HEK293T (cell line): ENCODE data around the gene OR7A10.
"Not testable (repeated sequence)": the region's sequence is repeated elsewhere in the genome, so short reads cannot be mapped to it uniquely, and the experiment has no call there.

Experiments
- CTCF ChIA-PET: fragments of 350-600 bp; formaldehyde crosslinking; extraction: SDS; loops from one replicate; lab custom pipeline; 2021; ENCODE audit warnings: antibody characterized with exemption, inconsistent platforms; lab: Yijun Ruan, JAX
- POLR2A ChIA-PET: fragments of 350-600 bp; formaldehyde crosslinking; extraction: SDS; loops from one replicate; lab custom pipeline; 2020; ENCODE audit warnings: antibody characterized with exemption, inconsistent platforms; lab: Yijun Ruan, JAX
- DNase-seq: peaks from one replicate; pipeline ENCODE4 v3.0.0; 2012; ENCODE audit warnings: mixed read lengths; ENCODE audit errors: extremely low spot score
- ARNT ChIP-seq: fragments of 450-650 bp; IDR thresholded peaks from 2 replicates; pipeline ENCODE4 v1.6.1; 2017; ENCODE audit warnings: mild to moderate bottlenecking
- BHLHE40 ChIP-seq: fragments of 450-650 bp; IDR thresholded peaks from 2 replicates; pipeline ENCODE4 v1.6.1; 2016; ENCODE audit warnings: mild to moderate bottlenecking, moderate library complexity, borderline replicate concordance
- CTBP1 ChIP-seq: fragments of 450-650 bp; IDR thresholded peaks from 2 replicates; pipeline ENCODE4 v1.6.1; 2016; ENCODE audit warnings: borderline replicate concordance
- ELF4 ChIP-seq: fragments of 450-650 bp; IDR thresholded peaks from 2 replicates; pipeline ENCODE4 v1.6.1; 2017; ENCODE audit warnings: antibody characterized with exemption
- FOXA1 ChIP-seq: fragments of 450-650 bp; IDR thresholded peaks from 2 replicates; pipeline ENCODE4 v1.6.1; 2016; ENCODE audit warnings: mild to moderate bottlenecking
- FOXK2 ChIP-seq: fragments of 450-650 bp; IDR thresholded peaks from 2 replicates; pipeline ENCODE4 v1.6.1; 2016; ENCODE audit warnings: mild to moderate bottlenecking
- FOXM1 ChIP-seq: fragments of 450-650 bp; IDR thresholded peaks from 2 replicates; pipeline ENCODE4 v1.6.1; 2017; ENCODE audit warnings: mild to moderate bottlenecking, borderline replicate concordance
- HDGF ChIP-seq: fragments of 450-650 bp; IDR thresholded peaks from 2 replicates; pipeline ENCODE4 v1.6.1; 2017; ENCODE audit warnings: antibody characterized with exemption, borderline replicate concordance
- L3MBTL2 ChIP-seq: fragments of 450-650 bp; conservative IDR thresholded peaks from 2 replicates; pipeline ENCODE4 v1.6.1; 2016; ENCODE audit warnings: mild to moderate bottlenecking
- LEF1 ChIP-seq: fragments of 450-650 bp; IDR thresholded peaks from 2 replicates; pipeline ENCODE4 v1.6.1; 2017; ENCODE audit warnings: mild to moderate bottlenecking, borderline replicate concordance
- NFRKB ChIP-seq: fragments of 450-650 bp; IDR thresholded peaks from 2 replicates; pipeline ENCODE4 v1.6.1; 2016; ENCODE audit warnings: mild to moderate bottlenecking, moderate library complexity
- PKNOX1 ChIP-seq: fragments of 450-650 bp; IDR thresholded peaks from 2 replicates; pipeline ENCODE4 v1.6.1; 2016
- SP1 ChIP-seq: fragments of 450-650 bp; IDR thresholded peaks from 2 replicates; pipeline ENCODE4 v1.6.1; 2017
- SUZ12 ChIP-seq: fragments of 450-650 bp; IDR thresholded peaks from 2 replicates; pipeline ENCODE4 v1.6.1; 2016; ENCODE audit warnings: mild to moderate bottlenecking
- TARDBP ChIP-seq: fragments of 450-650 bp; IDR thresholded peaks from 2 replicates; pipeline ENCODE4 v1.6.1; 2016
- ZNF384 ChIP-seq: fragments of 450-650 bp; IDR thresholded peaks from 2 replicates; pipeline ENCODE4 v1.6.1; 2016

Gene OR7A10

GRCh38 chr19:14809272-14810057 is 39.3 kb downstream of the OR7A10 start:
- POLR2A ChIA-PET = no interaction called here
- CTCF ChIA-PET = no interaction called here
- TF ChIP-seq ELF4 = no peak
- TF ChIP-seq NFRKB = no peak
- no peak for TF ChIP-seq PKNOX1
- TF ChIP-seq HDGF = no peak
- no peak for TF ChIP-seq SP1
- no peak for TF ChIP-seq L3MBTL2
- TF ChIP-seq FOXA1 = no peak
- no peak for TF ChIP-seq ZNF384
- no peak for DNase-seq

DNA sequence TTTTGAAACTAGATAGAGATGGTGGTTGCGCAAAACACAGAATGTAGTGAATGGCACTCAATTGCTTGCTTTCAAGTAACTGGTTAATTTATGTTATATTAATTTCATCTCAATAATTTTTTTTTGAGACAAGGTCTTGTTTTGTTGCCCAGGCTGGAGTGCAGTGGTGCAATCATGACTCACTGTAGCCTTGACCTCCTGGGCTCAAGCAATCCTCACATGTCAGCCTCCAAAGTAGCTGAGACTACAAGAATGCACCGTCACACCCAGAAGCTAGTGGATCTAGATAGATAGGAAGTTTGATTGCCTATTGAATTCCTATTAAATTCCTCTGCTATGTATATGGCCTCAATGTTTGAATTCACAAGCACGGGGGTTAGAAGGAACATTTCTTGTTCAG is 44.0 kb downstream of the OR7A10 start:
- POLR2A ChIA-PET = no interaction called here
- TF ChIP-seq NFRKB = no peak
- TF ChIP-seq ELF4 = no peak
- no peak for TF ChIP-seq ARNT
- no peak for TF ChIP-seq CTBP1
- TF ChIP-seq TARDBP = no peak
- no peak for TF ChIP-seq LEF1
- no peak for TF ChIP-seq BHLHE40
- TF ChIP-seq FOXM1 = no peak
- TF ChIP-seq PKNOX1 = no peak
- no peak for TF ChIP-seq FOXK2
- no peak for TF ChIP-seq L3MBTL2
- no peak for TF ChIP-seq ZNF384
- TF ChIP-seq HDGF = no peak
- CTCF ChIA-PET = no interaction called here
- DNase-seq = no peak

DNA sequence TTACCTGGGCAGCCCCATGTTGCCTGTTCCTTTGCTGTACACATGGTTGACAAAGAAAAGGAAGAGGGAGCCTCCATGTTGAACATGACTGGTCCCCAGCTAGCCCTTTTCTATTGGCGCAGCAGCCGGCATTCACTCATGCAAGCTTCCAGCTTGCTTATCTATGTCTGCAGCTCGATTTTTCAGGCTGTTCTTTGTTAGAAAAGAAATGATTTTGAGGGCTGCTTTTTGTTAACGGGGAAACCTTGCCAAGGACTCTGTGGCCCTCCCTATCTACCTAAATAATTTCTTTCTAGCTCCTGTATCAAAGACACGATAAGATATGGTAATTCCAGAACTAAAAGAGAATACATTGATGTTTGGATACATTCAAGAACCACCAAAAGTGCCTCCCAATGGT is 50.0 kb downstream of the OR7A10 start:
- CTCF ChIA-PET = no interaction called here
- TF ChIP-seq FOXK2 (no peak), L3MBTL2 (no peak), NFRKB (no peak), CTBP1 (no peak), FOXA1 (no peak), TARDBP (no peak), PKNOX1 (no peak), ELF4 (no peak), SP1 (no peak), ZNF384 (no peak), SUZ12 (no peak), FOXM1 (no peak), ARNT (no peak)
- POLR2A ChIA-PET = no interaction called here
- no peak for DNase-seq

- POLR2A ChIA-PET = no interaction called here
- DNase-seq = no peak
- TF ChIP-seq FOXM1 (no peak), HDGF (no peak), SP1 (no peak), TARDBP (no peak), ZNF384 (no peak), L3MBTL2 (no peak), ARNT (no peak)
- CTCF ChIA-PET = interaction anchor here (2.3 kb wide), 1 partner anchor 10 kb away, joined by 9 read pairs; no protein-coding TSS in a partner anchor
Measured at GRCh38 chr19:14796021-14796420, 52.7 kb downstream of the OR7A10 start.

DNA sequence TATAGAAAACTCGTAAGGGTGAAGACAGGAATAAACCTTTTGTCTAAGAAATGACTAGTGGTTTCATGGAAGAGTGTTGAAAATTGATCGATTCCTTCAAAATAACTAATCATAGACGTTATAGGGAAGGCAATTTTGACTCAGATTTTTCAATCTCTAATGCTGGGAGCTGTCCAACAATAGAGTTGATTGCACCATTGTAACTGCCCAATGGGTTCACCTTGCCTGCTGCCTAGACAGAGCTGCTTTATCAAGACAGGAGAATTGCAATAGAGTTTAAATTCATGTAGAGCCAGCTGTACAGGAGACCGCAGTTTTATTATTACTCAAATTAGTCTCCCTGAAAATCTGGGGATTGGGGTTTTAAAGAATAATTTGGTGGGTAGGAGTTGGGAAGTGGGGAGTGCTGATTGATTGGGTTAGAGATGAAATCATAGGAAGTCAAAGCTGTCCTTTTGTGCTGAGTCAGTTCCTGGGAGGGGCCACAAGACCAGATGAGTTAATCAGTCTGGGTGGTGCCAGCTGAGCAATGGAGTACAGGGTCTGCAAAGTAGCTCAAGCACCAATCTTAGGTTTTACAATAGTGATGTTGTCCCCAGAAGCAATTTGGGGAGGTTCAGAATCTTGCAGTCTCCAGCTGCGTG is 53.5 kb downstream of the OR7A10 start:
- ChIA-PET CTCF (no interaction called here), POLR2A (no interaction called here)
- DNase-seq = no peak
- TF ChIP-seq PKNOX1 (no peak), CTBP1 (no peak), FOXK2 (no peak), ELF4 (no peak), TARDBP (no peak), SUZ12 (no peak), ARNT (no peak), NFRKB (no peak), SP1 (no peak), HDGF (no peak), LEF1 (no peak), FOXA1 (no peak), BHLHE40 (no peak)

DNA sequence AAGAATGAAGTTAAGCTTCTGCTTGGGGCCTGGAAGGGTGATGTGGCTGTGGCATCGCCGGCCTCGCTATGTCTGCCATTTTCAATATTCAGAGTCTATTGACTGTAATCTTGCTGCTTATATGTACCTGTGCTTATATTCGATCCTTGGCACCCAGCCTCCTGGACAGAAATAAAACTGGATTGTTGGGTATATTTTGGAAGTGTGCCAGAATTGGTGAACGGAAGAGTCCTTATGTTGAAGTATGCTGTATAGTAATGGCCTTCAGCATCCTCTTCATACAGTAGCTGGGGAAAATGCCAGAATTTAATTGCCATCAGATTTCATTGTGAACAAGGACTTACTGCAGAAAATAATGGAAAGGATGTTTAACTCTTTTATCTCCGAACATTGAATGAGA is 56.5 kb downstream of the OR7A10 start:
- POLR2A ChIA-PET, DNase-seq, CTCF ChIA-PET: not testable (repeated sequence)
